Lower leg skin (tissue), 4 donors: ENCODE measurements around the gene SLC43A1. TPM values are rescaled to one million over a fixed set of nuclear protein-coding genes. Genes with fewer than 3 reads are reported as not detected.

Experiments used
- DNase-seq, 2 donors: peaks; one replicate each; pipeline ENCODE4 v3.0.0-alpha.2; 2019; ENCODE audit warnings: low spot score in 2 of 2
- H3K4me3 ChIP-seq: fragments of 200-600 bp; sonication (generic); 2 replicates; pipeline ENCODE4 v1.5.1; 2017; ENCODE audit warnings: mild to moderate bottlenecking, low read depth; ENCODE audit not compliant: poor library complexity, severe bottlenecking
- POLR2A ChIP-seq, 2 donors: fragments of 450-650 bp; IDR thresholded peaks; one replicate each; pipeline ENCODE4 v1.6.1; 2016 to 2017; ENCODE audit warnings: antibody characterized with exemption in 2 of 2, mild to moderate bottlenecking in 1 of 2, moderate library complexity in 1 of 2
- WGBS, 2 donors: methylation state at CpG; one replicate each; pipeline ENCODE4 v1.1.5; 2018; 5-methylcytosine and 5-hydroxymethylcytosine counted together
- intact Hi-C: fragments of 100-400 bp; cut with DNase I; formaldehyde crosslinking; loops from one replicate; pipeline ENCODE4 v1.15.0; 2023; ENCODE audit warnings: low total_unique reads
- total RNA-seq, 4 donors: library from RNA; depleted of rRNA; stranded (reverse); fragments of >200 nt; gene quantifications; one replicate each; pipeline ENCODE4 v1.1.0, GENCODE V29; 2016
- TF ChIP-seq, protein P1 (sequence below), 3 donors: fragments of 450-650 bp; IDR thresholded peaks; one replicate each; pipeline ENCODE4 v1.5.1; 2016; ENCODE audit warnings: antibody characterized with exemption in 3 of 3, mild to moderate bottlenecking in 3 of 3, moderate library complexity in 2 of 3

SLC43A1 gene
- total RNA-seq, result 10 to 100 TPM; 15.9 to 20.2 (median 18.3) TPM

DNA sequence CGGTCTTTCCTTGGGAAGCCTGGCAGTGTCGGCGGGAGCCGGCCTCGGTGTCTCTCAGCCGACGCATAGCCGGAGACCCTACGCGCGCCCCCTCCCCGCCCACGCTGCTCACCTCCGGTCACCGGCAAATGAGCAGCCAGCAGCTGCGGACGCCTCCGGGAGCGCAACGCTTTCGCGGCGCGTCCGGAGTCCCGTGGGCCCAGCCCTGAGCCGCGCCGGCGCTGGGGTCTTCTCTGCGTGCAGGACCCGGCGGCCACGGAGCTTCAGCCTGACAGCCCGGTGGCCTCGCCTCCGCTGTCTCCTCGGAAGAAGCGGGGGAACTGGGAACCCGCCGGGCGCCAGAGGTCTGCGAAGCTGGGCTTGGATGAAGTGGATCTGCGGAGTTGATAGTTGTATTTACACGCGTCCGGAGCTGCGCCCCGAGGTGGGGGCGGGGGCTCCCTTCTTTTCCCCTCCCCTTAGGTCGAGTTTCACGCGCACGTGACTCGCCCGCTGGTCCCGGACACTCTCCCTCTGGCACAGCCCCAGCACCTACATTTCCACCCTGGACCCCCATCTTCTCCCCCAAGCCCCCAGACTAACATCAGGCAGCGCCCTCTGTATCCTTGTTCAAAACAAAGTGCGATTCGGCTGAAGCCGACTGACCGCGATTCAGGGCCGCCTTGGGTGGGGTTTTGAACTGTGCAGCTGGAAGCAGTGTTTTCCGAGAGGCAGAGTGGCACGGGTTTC, at the start of gene SLC43A1:
TSS of gene SLC43A1 (minus strand) at position 371 of the 729 bp plus-strand sequence. CDS start 1,591 bp downstream, outside the sequence.
- peak in 1 of 2 donors; percentile 95 for DNase-seq
- no peak for TF ChIP-seq POLR2A (IDR thresholded peaks at IDR 0.05)
- TF ChIP-seq, protein P1, sequence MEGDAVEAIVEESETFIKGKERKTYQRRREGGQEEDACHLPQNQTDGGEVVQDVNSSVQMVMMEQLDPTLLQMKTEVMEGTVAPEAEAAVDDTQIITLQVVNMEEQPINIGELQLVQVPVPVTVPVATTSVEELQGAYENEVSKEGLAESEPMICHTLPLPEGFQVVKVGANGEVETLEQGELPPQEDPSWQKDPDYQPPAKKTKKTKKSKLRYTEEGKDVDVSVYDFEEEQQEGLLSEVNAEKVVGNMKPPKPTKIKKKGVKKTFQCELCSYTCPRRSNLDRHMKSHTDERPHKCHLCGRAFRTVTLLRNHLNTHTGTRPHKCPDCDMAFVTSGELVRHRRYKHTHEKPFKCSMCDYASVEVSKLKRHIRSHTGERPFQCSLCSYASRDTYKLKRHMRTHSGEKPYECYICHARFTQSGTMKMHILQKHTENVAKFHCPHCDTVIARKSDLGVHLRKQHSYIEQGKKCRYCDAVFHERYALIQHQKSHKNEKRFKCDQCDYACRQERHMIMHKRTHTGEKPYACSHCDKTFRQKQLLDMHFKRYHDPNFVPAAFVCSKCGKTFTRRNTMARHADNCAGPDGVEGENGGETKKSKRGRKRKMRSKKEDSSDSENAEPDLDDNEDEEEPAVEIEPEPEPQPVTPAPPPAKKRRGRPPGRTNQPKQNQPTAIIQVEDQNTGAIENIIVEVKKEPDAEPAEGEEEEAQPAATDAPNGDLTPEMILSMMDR (IDR thresholded peaks at IDR 0.05), result no peak
- intact Hi-C loops, result no loop called here
- H3K4me3 ChIP-seq, result peak within 1 kb of the TSS; percentile 79
- WGBS, 2 donors, result 0% methylated on average over 30 to 64 of the region's 66 CpGs

DNA sequence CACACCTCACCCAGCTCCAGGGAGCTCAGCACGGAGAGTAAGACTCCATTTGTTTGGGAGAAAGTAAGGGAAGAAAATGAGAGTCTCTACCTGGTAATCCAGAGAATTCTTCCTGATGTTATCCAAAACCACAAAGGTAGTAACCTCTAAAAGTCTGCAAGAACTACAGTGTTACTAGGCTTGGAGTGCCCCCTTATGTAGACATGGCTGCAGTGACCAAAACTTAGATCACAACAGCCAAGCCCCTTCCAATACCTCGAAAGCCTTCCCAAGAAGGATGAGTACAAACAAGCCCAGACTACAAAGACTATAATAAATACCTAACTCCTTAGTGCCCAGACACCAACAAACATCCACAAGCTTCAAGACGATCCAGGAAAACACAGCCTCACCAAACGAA, 47.1 kb upstream of the SLC43A1 start:
- TF ChIP-seq POLR2A (IDR thresholded peaks at IDR 0.05), result no peak
- TF ChIP-seq, protein P1 (IDR thresholded peaks at IDR 0.05), result no peak
- no peak for DNase-seq
- intact Hi-C loops, result no loop called here
- WGBS, 2 donors, result 45% methylated on average over 4 of the region's 4 CpGs
- H3K4me3 ChIP-seq, result no peak overlapping the region

DNA sequence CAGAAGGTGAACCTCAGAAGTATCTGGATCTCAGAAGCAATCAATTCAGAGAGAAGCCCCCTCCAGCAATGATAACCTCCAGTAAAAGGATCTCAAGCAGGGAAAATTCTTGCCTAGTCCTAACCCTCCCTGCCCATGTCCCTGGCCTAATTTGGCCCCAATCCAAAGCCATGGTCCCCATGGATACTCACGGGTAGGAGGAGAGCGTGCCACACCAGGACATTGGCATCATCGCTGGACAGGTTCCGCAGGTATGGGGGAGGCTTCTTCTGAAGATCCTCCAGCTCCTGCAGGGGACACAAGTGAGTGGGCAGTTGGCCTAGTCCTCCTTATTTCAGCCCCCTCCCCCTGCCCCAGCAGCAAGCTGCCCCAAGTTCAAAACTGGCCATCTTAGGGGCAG, 44.6 kb upstream of the SLC43A1 start:
- no peak overlapping the region for H3K4me3 ChIP-seq
- WGBS, 2 donors, result 68 to 72% methylated on average over 4 of the region's 4 CpGs
- intact Hi-C loops, result no loop called here
- DNase-seq, result no peak
- TF ChIP-seq POLR2A (IDR thresholded peaks at IDR 0.05), result no peak
- TF ChIP-seq, protein P1 (IDR thresholded peaks at IDR 0.05), result no peak

DNA sequence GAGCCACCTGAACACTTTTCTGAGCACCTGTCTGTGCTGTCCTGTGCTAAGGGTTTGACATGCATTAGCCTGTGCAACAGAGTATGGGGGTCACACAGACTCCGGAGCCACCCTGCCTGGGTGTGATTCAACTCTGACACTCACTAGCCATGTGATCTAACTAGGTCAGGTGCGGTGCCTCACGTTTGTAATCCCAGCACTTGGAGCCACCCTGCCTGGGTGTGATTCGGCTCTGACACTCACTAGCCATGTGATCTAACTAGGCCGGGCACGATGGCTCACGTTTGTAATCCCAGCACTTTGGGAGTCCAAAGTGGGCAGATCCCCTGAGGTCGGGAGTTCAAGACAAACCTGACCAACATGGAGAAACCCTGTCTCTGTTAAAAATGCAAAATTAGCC, 40.5 kb upstream of the SLC43A1 start:
- H3K4me3 ChIP-seq, result no peak overlapping the region
- WGBS, 2 donors, result 74 to 78% methylated on average over 6 to 8 of the region's 8 CpGs
- DNase-seq, result no peak
- TF ChIP-seq, protein P1 (IDR thresholded peaks at IDR 0.05), result no peak
- TF ChIP-seq POLR2A (IDR thresholded peaks at IDR 0.05), result no peak
- intact Hi-C loops, result no loop called here

DNA sequence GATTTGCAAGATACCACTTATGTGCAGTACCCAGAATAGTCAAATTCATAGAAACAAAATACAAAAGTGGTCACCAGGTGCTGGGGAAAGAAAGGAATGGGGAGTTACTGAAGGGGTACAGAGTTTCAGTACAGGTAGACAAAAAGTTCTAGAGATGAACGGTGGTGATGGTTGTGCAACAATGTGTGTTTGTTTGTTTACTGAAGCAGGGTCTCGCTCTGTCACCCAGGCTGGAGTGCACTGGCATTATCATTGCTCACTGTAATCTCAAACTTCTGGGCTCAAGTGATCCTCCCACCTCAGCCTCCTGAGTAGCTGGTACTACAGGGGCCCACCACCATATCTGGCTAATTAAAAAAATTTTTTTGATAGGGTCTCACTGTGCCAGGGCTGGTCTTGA, 39.9 kb upstream of the SLC43A1 start:
- intact Hi-C loops, result no loop called here
- no peak overlapping the region for H3K4me3 ChIP-seq
- no peak for DNase-seq
- WGBS, 2 donors, result 85 to 92% methylated on average over 2 of the region's 2 CpGs
- TF ChIP-seq, protein P1 (IDR thresholded peaks at IDR 0.05), result no peak
- no peak for TF ChIP-seq POLR2A (IDR thresholded peaks at IDR 0.05)

DNA sequence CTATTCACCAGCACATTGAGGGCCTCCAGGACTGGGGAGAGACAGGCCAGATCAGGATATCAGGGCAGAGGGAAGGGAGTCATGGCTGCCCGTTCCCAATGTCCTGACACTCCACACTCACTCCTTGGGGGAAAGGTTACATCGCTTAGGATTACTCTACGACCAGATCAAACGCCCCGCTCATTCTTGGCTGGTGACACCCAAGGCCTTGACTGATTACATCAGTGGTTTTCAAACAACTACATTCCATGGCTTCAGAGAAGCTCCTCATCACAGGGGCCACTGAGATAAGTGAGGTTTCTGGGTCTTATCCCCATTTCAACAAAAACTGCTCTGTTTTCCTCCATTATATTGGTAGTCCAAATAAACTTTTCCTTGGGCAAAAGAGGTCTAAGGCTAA, 37.0 kb upstream of the SLC43A1 start:
- no peak overlapping the region for H3K4me3 ChIP-seq
- intact Hi-C loops, result no loop called here
- 91 to 94% methylated on average over 5 of the region's 5 CpGs for WGBS, 2 donors
- TF ChIP-seq, protein P1 (IDR thresholded peaks at IDR 0.05), result no peak
- TF ChIP-seq POLR2A (IDR thresholded peaks at IDR 0.05), result no peak
- no peak for DNase-seq
